GM21576 (cell line): ENCODE measurements around the gene MCC.

ENCODE experiments used
- ATAC-seq: cut with Tn5 transposase; IDR thresholded peaks from one replicate; pipeline ENCODE4 v1.9.1; 2021; ENCODE audit warnings: mild to moderate bottlenecking, moderate library complexity; ENCODE audit not compliant: unreplicated experiment

Gene MCC

DNA sequence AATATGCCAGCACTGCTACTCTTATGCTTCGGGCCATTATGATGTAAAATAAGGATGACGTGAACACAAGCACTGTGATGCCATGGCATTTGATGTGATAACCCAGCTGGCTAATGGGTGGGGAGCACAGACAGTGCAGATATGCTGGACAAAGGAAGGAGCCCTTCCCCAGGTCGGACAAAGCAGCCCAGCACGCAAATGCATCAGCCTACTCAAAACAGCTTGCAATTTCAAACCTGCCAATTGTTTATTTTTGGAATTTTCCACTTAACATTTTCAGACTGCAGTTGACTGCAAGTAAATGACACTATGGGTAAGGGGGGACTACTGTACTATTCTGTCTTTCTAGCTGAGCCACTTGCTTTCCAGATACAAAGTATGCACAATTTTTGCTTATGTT lies 330.4 kb downstream of the MCC start:
- no peak for ATAC-seq

DNA sequence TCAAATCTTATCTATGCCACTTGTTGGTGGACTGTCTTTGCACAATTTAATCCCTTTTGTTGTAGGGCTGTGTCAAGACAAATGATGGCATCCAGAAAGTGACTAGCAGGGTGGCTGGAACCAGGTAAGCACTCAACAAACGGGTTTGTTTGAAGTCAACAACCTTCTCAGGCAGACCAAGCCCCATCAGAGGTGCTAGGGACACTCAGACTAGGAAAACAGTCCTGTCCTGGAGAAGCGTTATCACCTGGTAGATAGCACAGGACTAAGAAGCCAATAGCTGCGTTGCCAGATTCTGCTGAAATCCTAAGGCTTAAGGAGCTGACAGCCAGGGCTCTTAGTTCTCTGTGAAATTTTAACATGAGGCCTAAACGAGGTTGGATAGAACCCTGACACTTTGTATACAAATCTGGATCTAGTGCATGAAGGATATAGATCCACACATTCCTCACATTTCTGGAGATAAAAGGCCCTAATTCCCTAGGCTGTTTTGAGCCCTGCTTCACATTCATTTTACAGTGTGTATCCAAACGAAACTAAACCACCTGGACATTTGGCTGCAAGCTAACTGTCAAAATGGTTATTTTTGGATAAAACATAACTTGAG lies 331.9 kb downstream of the MCC start:
- no peak for ATAC-seq

GRCh38 chr5:113153512-113154097 lies 334.6 kb downstream of the MCC start:
- no peak for ATAC-seq

GRCh38 chr5:113152380-113152740 lies 335.9 kb downstream of the MCC start:
- no peak for ATAC-seq

GRCh38 chr5:113151641-113152379 lies 336.4 kb downstream of the MCC start:
- ATAC-seq, result no peak

DNA sequence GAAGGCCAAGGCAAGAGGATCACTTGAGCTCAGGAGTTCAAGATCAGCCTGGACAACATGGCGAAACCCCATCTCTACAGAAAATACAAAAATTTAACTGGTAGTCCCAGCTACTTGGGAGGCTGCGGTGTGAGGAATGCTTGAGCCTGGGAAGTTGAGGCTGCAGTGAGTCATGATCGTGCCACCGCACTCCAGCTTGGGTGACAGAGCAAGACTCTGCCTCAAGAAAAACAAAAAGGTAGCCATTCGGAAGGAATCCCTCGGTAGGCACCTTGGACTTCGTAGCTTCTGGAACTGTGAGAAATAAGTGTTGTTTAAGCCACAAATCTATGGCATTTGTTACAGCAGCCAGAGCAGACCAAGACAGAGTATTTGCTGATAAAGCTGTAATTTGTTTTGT lies 337.4 kb downstream of the MCC start:
- no peak for ATAC-seq

GRCh38 chr5:113150221-113150620 lies 338.0 kb downstream of the MCC start:
- ATAC-seq, result no peak

- no peak for ATAC-seq
Observed at GRCh38 chr5:113147537-113147936, 340.7 kb downstream of the MCC start.

DNA sequence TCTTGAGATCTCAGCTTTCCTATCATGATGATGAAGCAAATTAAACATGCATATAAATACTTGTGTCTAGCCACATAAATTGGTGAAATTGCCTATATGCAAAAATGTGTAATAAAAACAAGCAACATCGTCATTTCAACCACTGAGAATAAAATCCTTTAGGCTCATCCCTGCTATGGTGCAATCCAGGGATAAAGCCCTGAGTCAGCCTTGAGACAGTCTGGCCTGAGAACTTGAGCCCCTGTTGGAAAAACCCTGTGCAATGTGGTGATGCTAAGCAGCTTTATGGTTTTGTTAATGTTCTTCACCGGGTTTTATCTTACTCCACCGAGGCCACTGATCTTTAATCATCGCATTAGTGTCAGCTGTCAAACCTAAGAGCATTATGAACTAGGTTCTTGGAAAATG lies 341.1 kb downstream of the MCC start:
- no peak for ATAC-seq

- no peak for ATAC-seq
Observed at GRCh38 chr5:113145757-113146387, 342.4 kb downstream of the MCC start.

DNA sequence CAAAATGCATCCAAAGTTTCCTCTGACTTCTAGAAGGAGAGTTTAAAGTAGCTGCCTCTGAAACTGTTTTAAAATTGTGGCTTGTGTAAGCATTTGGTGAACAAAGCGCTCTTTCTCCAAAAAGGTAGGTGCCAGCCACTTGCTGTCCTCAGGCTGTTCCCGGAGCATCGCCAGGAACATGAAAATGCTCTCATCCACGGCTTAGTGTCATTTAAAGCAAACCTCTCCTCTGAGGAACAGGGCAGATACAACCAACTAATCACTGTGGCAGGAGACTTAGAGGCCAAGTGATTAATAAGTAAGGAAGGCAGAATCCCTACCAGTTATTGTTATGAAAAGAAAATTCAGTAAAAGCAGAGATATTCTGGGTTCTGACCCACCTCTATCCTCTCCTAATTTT lies 346.1 kb downstream of the MCC start:
- no peak for ATAC-seq

DNA sequence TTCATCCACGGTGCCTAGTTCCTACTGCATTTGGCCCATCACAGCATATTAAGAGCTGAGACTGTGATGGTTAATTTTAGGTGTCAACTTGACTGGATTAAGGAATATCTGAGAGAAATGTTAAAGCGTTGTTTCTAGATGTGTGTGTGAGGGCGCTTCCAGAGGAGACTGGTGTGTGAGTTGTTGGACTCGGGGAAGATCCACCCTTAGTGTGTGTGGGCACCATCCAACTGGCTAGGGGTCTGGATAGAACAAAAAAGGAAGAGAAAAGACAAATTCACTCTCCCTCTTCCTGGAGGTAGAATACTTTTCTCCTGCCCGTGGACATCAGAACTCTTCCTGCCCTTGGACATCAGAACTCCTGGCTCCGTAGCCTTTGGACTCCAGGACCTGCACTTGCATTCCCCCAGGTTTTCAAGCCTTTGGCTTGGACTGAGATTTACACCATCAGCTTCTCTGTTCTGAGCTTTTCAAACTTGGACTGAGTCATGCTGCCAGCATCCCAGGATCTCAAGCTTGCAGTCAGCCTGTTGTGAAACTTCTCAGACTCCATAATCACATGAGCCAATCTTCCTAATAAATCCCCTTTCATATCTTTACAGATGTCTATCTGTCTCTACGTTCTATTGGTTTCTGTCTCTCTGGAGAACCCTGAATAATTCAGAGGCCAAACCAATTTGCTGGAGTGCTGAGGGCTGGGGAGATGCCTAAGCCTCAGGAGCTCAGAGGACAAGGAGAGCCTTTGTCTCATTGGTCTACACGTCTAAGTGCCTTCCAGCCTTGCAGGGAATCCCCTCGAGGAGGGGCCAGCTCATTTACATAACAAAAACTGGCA lies 347.2 kb downstream of the MCC start:
- ATAC-seq, result no peak

GRCh38 chr5:113133211-113133975 lies 354.9 kb downstream of the MCC start:
- no peak for ATAC-seq

GRCh38 chr5:113132564-113132963 lies 355.7 kb downstream of the MCC start:
- ATAC-seq, result no peak

DNA sequence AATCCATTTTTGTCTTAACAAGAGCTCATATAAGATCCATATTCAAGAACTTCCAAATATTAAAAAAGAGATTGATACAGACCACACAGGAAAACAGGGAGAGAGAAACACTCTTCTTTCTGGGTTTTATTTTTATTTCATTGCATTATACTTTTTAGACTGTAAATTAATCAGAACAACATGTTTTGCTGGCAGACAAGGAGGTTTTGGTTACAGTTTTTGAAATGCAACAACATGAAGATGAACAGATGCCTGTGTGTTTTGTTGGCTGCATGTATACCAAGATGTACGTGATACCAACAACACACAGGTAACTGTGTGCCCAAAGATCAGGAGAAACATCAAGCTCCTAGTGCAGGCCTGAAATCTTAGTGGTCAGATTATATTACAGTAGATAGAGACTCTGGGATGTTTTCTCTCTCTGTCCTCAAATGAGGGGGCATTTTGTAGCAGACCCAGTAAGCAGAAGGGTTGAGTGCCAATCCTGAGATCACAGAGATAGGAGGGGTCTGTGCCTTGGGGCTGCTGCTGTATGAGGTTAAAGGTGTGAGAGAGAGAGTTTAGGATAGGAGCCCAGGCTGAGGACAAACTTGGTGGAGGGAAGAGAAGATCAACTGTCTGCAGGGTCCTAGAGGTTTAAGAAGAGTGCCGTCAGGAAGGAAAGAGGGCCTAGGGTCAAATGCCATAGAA lies 359.5 kb downstream of the MCC start:
- no peak for ATAC-seq

- no peak for ATAC-seq
Observed at GRCh38 chr5:113128082-113128481, 360.2 kb downstream of the MCC start.

DNA sequence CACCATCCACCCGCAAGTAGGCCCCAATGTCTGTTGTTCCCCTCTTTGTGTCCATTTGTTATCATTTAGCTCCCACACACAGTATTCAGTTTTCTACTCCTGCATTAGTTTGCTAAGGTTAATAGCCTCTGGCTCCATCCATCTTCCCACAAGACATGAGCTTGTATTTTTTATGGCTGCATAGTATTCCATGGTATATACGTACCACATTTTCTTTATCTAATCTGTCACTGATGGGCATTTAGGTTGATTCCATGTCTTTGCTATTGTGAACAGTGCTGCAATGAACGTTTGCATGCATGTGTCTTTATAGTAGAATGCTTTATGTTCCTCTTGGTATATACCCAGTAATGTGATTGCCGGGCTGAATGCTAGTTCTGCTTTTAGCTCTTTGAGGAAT lies 361.2 kb downstream of the MCC start:
- no peak for ATAC-seq

DNA sequence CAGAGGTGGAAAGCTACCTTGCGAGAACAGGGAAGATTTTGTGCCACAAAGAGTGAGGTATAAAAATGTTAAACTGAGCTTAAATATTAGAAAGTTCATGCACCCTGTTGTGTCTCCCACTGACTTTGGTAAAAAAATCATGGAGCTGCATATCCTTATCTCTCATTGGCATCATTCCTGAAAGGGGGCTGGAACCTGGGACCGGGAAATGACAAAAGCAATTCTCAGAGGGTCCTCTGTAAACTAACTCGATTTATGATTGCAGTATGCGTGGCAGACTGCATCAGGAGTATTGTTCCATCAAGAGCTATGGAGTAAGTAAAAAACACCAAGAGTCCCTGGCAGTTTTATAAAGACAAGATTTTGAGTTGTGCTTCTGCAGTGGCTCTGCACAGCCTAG lies 362.9 kb downstream of the MCC start:
- no peak for ATAC-seq

DNA sequence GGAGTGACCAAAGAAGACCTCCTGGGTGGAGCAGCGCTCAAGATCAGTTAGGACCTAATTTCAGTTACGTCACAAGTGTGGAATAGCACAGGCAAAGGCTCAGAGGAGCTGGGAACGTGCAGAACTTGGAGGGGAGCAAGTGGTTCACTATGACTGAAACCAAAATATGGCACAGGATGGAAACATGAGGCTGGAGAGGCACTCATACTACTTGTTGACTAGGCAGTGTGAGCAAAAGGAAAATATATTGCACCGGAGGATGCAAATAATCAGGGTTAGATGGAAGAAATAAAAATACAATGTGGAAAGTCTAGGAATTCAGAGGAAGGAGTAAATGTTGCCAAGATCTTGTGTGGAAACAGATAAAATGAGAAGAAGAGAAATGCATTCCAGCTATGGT lies 363.3 kb downstream of the MCC start:
- no peak for ATAC-seq

DNA sequence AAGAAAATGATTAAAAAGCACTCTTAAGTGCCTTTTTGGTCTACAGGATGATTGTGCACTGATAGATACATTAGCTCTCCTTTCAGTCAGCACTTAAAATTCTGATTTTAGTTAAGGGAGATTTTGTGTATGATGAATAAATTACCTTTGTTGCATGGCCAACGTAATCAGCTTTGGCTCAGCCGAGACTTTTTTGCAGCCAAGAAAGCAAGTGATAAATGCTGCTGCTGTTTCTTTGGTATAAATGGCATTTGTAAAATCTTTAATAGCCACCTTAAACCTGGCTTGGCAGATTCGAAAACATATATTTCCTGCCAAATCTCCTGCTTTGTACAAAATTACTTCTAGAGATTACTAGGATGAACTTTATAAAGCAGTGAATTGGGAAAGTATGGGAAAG lies 364.0 kb downstream of the MCC start:
- ATAC-seq, result no peak
